GM18907 (cell line): ENCODE results near the gene PSME3.

Experiments
- ATAC-seq: cut with Tn5 transposase; IDR thresholded peaks from one replicate; pipeline ENCODE4 v1.9.1; 2021; ENCODE audit warnings: mild to moderate bottlenecking, moderate library complexity; ENCODE audit not compliant: unreplicated experiment

The PSME3 gene

DNA sequence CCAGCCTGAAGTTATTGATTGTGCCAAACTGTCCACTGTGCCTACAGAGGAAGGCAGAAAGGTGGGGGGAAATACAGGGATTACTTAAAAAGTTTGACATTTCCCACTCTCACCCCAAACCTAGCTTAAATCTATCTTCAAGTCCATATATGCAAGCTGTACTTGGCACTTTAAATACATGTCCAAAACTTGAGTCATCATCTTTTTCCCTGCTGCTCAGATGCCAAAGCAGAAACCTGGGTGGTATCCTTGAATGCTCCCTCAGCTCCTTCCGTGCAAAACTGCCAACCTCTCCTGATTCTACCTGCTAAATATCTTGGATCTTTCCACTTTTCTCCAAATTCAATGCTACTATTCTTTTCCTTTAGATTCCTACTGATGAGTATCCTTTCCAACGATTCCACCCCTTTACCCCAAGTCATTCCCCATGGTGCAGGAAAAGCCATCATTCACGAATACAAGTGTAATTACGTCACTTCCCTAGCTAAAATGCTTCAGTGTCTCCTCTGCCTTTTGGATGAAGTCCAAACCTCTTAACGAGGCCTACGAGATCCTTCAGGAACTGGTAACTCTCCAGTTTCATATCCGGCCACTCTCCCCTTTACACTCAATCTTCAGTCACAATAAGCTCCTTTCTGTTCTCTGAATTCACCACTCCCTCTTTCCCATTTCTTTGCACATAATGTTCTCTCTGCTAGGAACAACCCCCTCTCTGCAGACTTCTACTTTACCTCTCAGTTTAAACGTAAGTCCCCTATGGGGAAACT lies 18.4 kb upstream of the PSME3 start:
- no peak for ATAC-seq

DNA sequence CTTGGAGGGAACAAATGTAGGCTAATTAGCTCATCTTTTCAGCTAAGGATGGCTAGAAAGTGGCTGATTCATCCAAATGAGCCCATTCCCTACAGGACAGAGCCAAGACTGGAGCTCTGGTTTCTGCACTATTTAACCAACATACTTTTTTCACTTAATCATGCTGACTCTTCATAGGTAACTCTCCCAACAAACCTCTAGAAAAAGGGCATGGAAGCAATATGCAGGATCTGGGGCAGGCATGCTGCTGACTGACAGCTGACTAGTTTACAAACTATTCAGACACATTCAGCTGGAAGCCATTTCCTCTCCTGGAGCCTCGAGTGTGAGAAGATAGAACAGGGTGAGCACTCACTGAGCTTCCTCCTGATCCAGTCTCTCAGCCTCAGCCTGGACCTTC lies 15.3 kb upstream of the PSME3 start:
- ATAC-seq, result no peak

DNA sequence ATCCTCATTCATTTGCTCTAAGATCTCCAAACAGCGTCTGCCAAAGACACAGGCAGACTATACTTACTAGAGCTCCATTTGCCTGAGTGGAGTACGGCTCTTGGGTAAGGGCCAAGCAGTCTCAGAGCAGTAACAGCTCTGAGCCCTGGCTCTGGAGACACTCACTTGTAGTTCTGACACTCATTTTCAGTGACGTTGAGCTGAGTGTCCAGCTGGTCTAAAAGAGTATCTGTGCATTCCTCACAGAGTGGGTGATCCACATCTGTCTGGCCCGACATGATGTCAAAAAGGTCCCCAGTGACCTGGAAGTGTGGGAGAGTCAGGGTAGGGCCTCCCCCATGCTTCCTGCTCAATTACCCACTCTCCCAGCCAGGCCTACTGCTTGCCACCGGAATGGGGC lies 14.8 kb upstream of the PSME3 start:
- ATAC-seq, result no peak

DNA sequence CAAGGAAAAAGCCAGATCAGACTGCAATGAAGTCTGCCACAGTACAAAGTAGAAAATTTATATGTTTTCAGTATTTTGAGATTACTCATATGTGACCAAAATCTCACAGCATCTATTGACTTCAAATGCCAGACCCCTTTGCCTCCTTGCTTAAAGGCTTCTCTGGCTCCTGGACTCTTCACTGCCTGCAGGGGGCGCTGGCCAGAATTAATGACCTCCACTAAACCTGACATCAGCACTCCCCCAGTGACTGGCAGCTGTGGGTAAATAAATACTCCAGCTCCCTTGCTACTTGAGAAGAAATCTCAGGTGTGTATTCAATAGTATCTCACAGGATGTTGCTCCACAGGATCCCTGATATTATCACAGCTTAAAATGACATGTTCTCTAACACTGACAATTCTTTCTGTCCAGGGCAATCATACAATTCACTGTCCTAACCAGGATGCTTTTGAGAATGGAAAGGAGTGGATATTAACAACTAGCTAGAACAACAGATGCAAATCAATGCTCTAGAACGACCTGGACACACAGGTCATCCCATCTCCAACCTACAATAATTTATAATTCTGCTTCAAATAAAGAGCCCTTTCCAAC lies 13.2 kb upstream of the PSME3 start:
- ATAC-seq, result no peak

DNA sequence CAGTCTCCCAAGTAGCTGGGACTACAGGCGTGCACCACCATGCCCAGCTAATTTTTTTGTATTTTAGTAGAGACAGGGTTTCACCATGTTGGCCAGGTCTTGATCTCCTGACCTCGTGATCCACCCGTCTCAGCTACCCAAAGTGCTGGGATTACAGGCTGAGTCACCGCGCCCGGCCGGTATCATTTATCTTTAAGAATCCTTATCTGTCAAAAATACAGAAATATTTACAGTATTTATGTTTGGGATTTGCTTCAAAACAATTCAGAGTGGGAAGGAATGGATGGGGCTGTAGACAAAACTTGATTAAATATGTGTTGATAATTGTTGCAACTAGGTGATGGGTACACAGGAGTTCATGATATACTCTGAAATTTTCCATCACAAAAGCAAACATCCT lies 12.0 kb upstream of the PSME3 start:
- ATAC-seq, result no peak

DNA sequence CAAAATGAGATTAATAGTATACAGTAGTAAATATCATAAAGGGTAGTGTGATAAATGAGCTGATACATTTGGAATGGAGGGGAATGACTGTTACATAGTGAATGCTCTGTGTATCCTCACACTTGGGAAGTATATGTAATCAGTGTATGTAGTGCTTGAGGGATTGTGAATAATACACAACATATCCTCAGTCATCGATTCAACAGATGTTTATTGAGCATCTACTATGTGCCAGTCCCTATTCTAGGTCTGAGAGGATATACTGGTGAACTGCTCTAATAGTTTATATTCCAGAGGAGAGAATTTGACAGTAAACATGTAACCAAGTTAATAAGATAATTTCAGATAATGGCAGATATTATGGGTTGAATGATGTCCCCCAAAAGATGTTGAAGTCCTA lies 5.7 kb upstream of the PSME3 start:
- no peak for ATAC-seq

DNA sequence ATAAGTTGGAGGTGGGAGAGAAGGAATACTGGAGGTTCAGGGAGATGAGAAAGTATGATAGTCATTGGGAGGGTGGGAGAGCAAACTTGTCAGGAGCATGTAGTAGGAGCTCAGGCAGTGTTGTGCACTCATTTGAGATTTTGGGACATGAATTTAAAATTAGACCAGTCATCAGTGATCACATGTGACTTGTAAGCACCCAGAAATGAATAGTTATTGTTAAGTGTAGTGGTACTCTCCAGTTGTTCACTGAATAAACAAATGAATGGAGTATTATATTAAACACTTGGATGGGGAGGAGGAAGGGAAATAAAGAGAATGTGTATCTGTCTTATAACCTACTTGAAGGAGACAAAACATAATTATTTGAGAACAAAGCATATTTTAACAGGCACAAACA lies 2.2 kb upstream of the PSME3 start:
- no peak for ATAC-seq

DNA sequence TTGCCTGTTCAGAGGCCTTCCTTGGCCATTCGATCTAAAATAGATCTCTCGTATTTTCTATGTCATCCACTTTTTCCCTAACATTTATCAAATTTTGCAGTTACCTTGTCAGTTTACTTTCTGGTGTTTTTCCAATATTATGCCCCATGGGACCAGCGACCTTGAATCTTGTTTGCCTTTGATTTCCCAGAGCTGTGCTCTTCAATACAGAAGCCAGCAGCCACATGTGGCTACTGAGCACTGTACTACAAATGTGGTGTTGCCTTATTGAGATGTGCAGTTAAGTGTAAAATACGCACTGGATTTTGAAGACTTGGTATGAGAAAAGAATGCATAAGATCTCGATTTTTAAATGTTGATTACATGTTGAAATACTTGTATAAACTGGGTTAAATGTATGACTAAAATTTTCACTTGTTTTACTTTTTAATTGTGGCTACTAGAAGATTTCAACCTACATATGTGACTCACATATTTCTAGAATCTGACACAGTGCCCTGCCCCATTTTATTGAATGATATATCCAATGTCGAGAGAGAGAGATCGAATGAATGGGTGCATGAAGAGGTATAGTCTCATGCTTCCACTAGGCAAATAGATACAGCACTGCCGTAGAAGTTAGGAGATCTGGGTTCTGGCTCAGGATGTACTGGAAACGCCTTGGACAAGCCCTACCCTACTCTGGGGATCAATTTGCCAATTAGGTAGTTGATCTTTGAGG lies 824 bp upstream of the PSME3 start:
- ATAC-seq, result no peak

DNA sequence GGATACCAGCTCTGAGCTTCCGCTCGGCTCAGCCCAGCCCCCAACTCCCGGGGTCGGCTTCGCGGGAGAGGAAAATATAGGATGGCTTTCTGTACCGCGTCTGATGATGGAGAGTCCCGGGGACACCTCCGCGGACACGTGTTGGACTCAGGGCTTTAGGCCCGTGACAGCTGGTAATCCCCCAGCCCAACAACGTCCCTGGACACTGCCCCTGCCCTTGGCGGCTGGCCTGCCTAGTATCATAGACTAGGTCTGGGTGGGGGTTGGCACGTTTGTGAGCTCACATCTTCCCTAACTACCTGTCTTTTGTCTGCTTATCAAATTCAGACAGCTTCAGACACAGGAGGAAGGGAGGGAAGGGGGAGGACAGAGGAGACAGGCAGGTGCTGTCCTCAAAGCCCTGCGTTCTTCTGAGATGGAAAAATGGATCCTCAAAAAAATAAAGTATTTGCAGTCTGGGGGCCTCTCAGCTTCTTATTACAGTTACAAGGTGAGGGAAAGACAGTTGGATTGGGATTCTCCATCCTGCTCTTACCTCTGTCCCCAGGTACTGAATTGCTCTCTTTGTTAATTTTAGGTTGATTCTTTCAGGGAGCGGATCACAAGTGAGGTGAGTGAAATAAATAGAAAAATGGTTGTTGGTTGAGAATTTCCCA lies 698 bp downstream of the PSME3 start:
- ATAC-seq, result peak; percentile 2

DNA sequence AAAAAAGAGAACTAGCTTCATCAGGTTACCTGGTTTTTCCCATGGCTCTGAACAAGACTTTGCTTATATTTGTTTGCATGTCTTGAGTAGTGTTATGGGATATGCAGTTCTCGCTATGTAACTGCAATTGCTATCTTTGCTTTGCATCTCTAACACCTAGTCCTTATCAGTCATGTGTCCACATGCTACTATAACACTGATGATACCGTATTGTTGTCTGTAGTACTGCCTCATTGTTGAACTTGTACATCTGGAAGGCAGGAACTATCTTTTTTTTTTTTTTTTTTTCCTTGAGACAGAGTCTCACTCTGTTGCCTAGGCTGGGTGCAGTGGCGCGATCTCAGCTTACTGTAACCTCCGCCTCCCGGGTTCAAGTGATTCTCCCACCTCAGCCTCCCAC lies 2.5 kb downstream of the PSME3 start:
- ATAC-seq, result no peak

DNA sequence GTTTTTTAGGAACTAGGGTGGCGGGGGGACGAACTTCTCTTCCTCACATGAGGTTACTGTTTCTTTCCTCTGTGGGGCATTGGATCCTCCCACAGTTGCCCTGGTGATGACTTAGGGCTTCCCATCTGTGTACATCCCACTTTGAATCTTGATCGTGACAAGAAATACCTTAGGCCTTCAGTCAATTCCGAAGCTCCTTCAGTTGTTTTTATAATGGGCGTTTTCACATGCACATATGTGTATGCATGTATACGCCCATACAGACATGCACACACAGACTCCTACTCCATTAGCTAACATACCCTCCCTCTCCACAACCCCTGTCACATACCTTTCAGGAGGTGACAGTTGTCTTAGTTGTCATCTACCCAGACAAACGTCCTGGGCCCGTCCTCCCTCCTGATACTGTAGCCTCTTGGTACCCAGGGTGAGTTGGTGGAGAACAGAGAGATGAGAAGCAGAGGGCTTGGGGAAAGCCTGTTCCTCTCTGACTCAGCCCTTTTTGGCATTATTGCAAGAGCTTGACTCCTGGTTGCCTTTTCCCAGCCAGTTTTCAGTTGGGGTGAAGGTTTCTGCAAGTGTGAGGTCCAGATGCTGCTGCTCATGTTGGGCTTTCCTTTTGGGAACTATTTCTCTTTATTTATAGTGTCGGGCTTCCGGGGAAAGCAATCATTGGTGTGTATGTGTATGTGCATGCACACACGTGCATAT lies 8.9 kb downstream of the PSME3 start:
- no peak for ATAC-seq

DNA sequence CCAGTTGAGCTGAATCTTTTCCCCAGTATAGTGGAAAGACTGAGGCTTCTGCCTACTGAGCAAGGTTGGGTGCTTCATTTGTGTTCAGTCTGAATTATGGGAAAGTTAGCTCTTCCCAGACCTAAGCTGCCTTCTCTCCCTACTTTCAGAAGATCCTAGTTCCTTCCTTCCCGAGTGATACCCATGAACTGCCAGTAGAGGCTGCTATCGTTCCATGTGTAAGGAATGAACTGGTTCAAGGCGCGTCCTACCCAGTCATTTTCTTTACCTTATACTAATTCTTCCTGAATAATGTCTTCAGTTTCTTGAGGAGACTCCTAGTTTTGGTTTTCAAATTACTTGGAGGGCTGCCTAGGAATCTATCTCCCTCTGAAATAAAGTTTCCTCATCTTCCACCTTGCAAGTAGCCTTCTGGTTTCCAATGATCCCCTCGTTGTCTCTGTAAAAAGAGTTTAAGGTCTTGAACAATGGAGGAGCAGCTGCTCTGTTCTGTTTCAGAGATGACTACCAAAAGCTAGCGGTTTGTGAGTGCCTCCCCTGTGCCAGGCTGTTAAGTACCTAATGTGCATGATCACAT lies 10.2 kb downstream of the PSME3 start:
- ATAC-seq, result no peak

DNA sequence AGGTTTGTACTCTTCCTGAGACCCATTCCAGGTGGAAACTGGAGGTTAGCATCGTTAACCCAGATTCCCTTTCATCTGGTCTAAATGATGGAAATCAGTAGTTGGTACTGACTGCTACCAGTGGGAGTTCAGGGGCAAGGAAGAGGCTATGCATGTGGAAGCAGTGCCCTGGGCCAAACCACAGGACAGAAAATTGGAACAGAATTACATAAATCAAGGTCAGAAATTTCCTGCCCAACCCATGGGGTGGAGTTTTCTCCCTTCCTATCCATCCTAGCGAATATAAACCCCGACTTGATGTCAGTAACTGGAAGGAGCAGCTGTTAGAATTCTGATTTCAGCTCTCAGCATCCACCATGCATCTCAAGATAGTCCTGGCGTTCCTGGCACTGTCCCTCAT lies 11.1 kb downstream of the PSME3 start, which contains the start of gene AOC2:
Gene AOC2, plus strand, starts transcription at position 310 of the 400 bp plus-strand sequence. Its CDS starts 47 bp downstream, at position 357.
- ATAC-seq, result no peak

DNA sequence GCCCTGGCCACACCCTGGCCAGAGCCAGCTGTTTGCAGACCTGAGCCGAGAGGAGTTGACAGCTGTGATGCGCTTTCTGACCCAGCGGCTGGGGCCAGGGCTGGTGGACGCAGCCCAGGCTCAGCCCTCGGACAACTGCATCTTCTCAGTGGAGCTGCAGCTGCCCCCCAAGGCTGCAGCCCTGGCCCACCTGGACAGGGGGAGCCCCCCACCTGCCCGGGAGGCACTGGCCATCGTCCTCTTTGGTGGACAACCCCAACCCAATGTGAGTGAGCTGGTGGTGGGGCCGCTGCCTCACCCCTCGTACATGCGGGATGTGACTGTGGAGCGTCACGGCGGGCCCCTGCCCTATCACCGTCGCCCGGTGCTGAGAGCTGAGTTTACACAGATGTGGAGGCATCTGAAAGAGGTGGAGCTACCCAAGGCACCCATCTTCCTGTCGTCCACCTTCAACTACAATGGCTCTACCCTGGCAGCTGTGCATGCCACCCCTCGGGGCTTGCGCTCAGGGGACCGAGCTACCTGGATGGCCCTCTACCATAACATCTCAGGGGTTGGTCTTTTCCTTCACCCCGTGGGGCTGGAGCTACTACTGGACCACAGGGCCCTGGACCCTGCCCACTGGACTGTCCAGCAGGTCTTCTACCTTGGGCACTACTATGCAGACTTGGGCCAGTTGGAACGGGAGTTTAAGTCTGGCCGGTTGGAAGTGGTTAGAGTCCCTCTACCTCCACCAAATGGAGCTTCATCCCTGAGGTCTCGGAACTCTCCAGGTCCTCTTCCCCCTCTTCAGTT lies 11.8 kb downstream of the PSME3 start:
- ATAC-seq, result no peak

DNA sequence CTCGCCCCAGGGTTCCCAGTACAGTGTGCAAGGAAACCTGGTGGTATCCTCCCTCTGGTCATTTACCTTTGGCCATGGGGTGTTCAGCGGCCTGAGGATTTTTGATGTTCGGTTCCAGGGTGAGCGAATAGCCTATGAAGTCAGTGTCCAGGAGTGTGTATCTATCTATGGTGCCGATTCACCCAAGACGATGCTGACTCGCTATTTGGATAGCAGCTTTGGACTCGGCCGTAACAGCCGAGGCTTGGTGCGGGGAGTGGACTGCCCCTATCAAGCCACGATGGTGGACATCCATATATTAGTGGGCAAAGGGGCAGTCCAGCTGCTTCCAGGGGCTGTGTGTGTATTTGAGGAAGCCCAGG lies 12.3 kb downstream of the PSME3 start:
- ATAC-seq, result no peak

DNA sequence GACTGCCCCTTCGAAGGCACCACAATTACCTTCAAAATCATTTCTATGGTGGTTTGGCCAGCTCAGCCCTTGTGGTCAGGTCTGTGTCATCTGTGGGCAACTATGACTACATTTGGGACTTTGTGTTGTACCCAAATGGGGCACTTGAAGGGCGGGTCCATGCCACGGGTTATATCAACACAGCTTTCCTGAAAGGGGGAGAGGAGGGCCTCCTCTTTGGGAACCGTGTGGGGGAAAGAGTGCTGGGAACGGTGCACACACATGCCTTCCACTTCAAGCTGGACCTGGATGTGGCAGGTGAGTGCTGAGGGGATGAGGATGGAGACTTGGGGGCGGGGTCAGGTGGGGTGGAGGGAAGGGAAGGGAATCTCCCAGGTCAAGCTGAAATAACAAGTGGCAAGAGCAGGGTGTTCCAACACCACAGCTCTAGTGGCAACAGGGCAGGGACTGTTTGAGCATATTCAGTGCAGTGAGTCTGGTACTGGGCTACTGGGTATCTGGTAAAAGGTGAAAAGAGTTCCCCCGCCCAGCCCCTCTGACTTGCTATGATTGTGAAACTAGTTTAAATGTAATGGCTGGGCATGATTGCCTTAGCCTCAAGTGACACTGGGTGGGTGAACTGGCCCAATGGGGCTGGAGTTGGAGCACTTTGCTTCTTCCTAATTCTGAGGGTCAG lies 12.9 kb downstream of the PSME3 start:
- ATAC-seq, result no peak

DNA sequence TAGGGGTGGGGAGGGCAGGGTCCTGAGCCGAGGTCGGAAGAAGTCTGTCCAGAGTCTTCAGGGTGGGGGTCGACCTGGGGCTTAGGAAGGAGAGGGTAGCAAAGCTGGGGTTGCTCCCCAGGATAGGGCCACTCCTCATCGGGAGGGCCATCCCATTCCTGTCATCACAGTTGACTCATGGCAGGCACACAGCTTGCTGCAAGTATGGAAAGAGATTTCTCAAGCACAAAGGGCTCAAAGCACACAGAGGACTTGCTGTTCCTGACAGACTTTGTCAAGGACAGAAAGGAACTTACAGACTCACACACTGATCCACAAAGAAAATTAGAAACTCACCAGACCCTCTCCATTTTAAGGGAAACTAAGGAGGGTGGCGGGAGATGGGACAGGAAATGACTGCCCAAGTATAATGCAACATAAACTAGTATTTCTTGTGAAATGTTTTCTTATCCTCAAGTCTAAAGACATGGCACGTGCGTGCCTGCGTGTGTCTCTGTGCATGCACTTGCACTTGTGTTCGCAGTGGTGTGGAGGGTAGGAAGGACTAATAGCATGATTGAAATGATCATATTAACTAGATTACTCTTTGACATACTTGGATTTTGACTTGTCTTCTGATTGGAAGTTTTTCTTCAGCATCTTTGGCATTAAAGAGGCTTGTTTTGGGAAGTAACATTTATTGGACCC lies 13.5 kb downstream of the PSME3 start:
- ATAC-seq, result no peak

DNA sequence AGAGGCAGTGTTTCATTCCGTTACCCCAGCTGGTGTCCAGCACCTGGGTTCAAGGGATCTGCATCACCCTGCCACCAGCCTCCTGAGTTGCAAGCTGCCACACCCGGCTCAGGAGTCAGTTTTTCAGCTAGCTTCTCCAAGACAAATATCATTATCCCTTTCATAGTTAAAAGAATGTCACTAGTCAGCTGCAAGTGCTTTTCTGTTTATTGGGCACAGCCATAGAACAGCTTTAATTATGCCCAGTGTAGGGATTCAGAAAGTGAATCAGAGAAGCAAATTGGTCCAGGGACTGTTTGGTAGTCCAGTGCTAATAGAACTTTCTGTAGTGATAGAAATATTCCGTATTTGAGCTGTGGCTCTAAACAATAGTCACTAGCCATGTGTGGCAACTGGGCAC lies 14.9 kb downstream of the PSME3 start:
- ATAC-seq, result no peak

DNA sequence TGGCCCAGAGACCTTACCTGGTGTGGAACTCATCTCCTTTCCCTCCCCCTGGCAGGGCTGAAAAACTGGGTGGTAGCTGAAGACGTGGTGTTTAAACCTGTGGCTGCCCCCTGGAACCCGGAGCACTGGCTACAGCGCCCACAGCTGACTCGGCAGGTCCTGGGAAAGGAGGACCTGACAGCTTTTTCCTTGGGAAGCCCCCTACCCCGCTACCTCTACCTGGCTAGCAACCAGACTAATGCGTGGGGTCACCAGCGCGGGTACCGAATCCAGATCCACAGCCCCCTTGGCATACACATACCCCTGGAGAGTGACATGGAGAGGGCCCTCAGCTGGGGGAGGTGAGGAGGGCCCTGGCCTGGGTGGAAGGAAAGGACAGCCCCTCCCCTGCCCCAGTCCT lies 15.8 kb downstream of the PSME3 start:
- no peak for ATAC-seq
